Smooth muscle cell (in vitro differentiated cells): ENCODE results near the gene ORMDL3. TPM values are rescaled to one million over a fixed set of nuclear protein-coding genes. Genes with fewer than 3 reads are reported as not detected.

Experiments
- DNase-seq: peaks from one replicate; lab custom pipeline; 2025; ENCODE audit not compliant: unreplicated experiment; lab: John Stamatoyannopoulos, UW
- H2AFZ ChIP-seq: fragments of 200-600 bp; sonication (generic); 2 replicates; pipeline ENCODE4 v1.6.0; 2016; ENCODE audit warnings: antibody characterized with exemption, low read depth, mild to moderate bottlenecking
- H3F3A ChIP-seq: fragments of 200-600 bp; sonication (generic); 2 replicates; pipeline ENCODE4 v1.6.0; 2017; ENCODE audit warnings: antibody characterized with exemption, low read depth
- H3K27ac ChIP-seq: fragments of 200-600 bp; sonication (generic); 2 replicates; pipeline ENCODE4 v1.5.1; 2016; ENCODE audit warnings: low read depth, mild to moderate bottlenecking
- H3K27me3 ChIP-seq: fragments of 200-600 bp; sonication (generic); 2 replicates; pipeline ENCODE4 v1.6.1; 2016; ENCODE audit warnings: low read depth, mild to moderate bottlenecking
- H3K36me3 ChIP-seq: fragments of 200-600 bp; sonication (generic); 2 replicates; pipeline ENCODE4 v1.5.1; 2016; ENCODE audit warnings: low read depth
- H3K4me1 ChIP-seq: fragments of 200-600 bp; sonication (generic); 2 replicates; pipeline ENCODE4 v1.5.1; 2016; ENCODE audit warnings: low read depth
- H3K4me2 ChIP-seq: fragments of 200-600 bp; sonication (generic); 2 replicates; pipeline ENCODE4 v1.6.0; 2016; ENCODE audit warnings: mild to moderate bottlenecking
- H3K4me3 ChIP-seq: fragments of 200-600 bp; sonication (generic); 2 replicates; pipeline ENCODE4 v1.5.1; 2016; ENCODE audit warnings: mild to moderate bottlenecking
- H3K79me2 ChIP-seq: fragments of 200-600 bp; sonication (generic); 2 replicates; pipeline ENCODE4 v1.6.0; 2016; ENCODE audit warnings: low read depth, mild to moderate bottlenecking
- H3K9ac ChIP-seq: fragments of 200-600 bp; sonication (generic); 2 replicates; pipeline ENCODE4 v1.6.0; 2016; ENCODE audit warnings: low read depth
- H3K9me3 ChIP-seq: fragments of 200-600 bp; sonication (generic); replicated peaks from 2 replicates; pipeline ENCODE4 v1.5.1; 2016; ENCODE audit warnings: low read depth
- H4K20me1 ChIP-seq: fragments of 200-600 bp; sonication (generic); 2 replicates; pipeline ENCODE4 v1.6.0; 2016; ENCODE audit warnings: low read depth
- WGBS: methylation state at CpG from one replicate; pipeline ENCODE4 v1.1.7; 2016; ENCODE audit warnings: low lambda C conversion rate; 5-methylcytosine and 5-hydroxymethylcytosine counted together
- polyA plus RNA-seq: library from polyadenylated mRNA; unstranded; fragments of >200 nt; fragmentation: Nextera tagmentation; extraction: Ambion mirVana; gene quantifications from 2 replicates; pipeline ENCODE4 v1.2.1, GENCODE V29; 2016
- total RNA-seq: library from RNA; depleted of rRNA; stranded (reverse); fragments of >200 nt; gene quantifications from 2 replicates; pipeline ENCODE4 v1.2.3, GENCODE V29; 2014
- TF ChIP-seq, protein P1 (sequence below): fragments of 200-600 bp; sonication (generic); IDR thresholded peaks from 2 replicates; pipeline ENCODE4 v1.5.1; 2017; ENCODE audit warnings: borderline replicate concordance, mild to moderate bottlenecking, antibody characterized with exemption; ENCODE audit not compliant: insufficient read depth, poor library complexity, severe bottlenecking

The ORMDL3 gene
- total and polyA plus RNA-seq, 2 experiments from 2014 or later, result 24.7 to 29.8 TPM

DNA sequence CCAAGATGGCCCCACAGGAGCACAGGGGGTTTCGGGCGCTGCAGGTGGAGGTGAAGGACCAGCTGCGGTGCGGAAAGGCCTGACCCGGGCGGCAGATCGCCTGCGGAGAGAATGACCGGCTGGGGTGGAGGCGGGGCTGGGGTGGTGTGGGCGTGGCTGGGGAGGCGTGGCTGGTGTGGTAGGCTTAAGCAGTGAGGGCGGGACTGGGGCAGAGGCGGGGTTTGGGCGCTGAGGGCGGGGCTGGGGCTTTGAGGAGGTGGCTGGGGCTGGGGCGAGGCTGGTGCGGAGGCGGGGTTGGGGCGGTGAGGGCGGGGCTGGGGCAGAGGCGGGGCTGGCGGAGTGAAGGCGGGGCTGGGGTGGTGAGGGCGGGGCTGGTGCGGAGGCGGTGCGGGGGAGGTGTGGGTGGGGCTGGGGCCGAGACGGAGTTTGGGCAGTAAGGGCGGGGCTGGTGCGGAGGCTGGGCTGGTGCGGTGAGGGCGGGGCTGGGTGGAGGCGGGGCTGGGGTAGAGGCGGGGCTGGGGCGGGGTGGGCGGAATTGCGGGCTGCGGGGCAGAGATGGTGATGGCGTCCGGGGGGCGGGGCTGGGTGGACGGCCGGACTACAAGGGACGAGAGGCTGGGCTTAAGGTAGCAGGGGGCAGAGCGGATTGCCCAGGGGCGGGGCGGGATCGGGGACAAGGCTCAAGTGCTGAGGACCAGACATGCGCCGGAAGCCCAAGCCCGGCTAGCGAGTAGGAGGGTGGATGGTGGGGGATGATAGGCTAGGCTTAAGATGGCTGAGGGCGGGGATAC, 25.5 kb upstream of the ORMDL3 start:
- Histone ChIP-seq H3K4me1 (no peaks in the 10 kb centered on the region), H2AFZ (peak overlapping the region; percentile 6), H3K9ac (no peak overlapping the region), H3F3A (no peaks in the 10 kb centered on the region), H3K27ac (no peak overlapping the region), H3K27me3 (no peaks in the 10 kb centered on the region), H4K20me1 (no peaks in the 10 kb centered on the region), H3K79me2 (no peaks in the 10 kb centered on the region), H3K4me2 (peak overlapping the region; percentile 81), H3K36me3 (no peaks in the 10 kb centered on the region), H3K9me3 (no peaks in the 10 kb centered on the region), H3K4me3 (peak overlapping the region; percentile 45)
- peak; percentile 100 for DNase-seq
- TF ChIP-seq, protein P1, sequence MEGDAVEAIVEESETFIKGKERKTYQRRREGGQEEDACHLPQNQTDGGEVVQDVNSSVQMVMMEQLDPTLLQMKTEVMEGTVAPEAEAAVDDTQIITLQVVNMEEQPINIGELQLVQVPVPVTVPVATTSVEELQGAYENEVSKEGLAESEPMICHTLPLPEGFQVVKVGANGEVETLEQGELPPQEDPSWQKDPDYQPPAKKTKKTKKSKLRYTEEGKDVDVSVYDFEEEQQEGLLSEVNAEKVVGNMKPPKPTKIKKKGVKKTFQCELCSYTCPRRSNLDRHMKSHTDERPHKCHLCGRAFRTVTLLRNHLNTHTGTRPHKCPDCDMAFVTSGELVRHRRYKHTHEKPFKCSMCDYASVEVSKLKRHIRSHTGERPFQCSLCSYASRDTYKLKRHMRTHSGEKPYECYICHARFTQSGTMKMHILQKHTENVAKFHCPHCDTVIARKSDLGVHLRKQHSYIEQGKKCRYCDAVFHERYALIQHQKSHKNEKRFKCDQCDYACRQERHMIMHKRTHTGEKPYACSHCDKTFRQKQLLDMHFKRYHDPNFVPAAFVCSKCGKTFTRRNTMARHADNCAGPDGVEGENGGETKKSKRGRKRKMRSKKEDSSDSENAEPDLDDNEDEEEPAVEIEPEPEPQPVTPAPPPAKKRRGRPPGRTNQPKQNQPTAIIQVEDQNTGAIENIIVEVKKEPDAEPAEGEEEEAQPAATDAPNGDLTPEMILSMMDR, result no peak
- WGBS, result 3% methylated on average over 23 of the region's 55 CpGs

GRCh38 chr17:39951924-39952679, 24.7 kb upstream of the ORMDL3 start:
- 63% methylated on average over 22 of the region's 22 CpGs for WGBS
- Histone ChIP-seq H3K9ac (no peak overlapping the region), H3K4me2 (peak overlapping the region; percentile 81), H3K27me3 (no peaks in the 10 kb centered on the region), H3K36me3 (no peaks in the 10 kb centered on the region), H4K20me1 (no peaks in the 10 kb centered on the region), H3F3A (no peaks in the 10 kb centered on the region), H3K4me1 (no peaks in the 10 kb centered on the region), H2AFZ (no peak overlapping the region), H3K79me2 (no peaks in the 10 kb centered on the region), H3K27ac (no peak overlapping the region), H3K9me3 (no peaks in the 10 kb centered on the region), H3K4me3 (peak overlapping the region; percentile 32)
- TF ChIP-seq, protein P1, result no peak
- no peak for DNase-seq

- Histone ChIP-seq H3F3A (no peaks in the 10 kb centered on the region), H3K27ac (no peak overlapping the region), H3K9ac (no peak overlapping the region), H4K20me1 (no peaks in the 10 kb centered on the region), H3K4me1 (no peaks in the 10 kb centered on the region), H3K9me3 (no peaks in the 10 kb centered on the region), H3K4me3 (no peak overlapping the region), H2AFZ (no peak overlapping the region), H3K27me3 (no peaks in the 10 kb centered on the region), H3K79me2 (no peaks in the 10 kb centered on the region), H3K4me2 (no peak overlapping the region), H3K36me3 (no peaks in the 10 kb centered on the region)
- no peak for DNase-seq
- TF ChIP-seq, protein P1, result no peak
- 94% methylated on average over 2 of the region's 5 CpGs for WGBS
Measured at GRCh38 chr17:39950871-39951348, 23.5 kb upstream of the ORMDL3 start.
